Measurements from ENCODE around the gene DVL3. TPM values are rescaled to one million over a fixed set of nuclear protein-coding genes. Genes with fewer than 3 reads are reported as not detected.

The DVL3 gene
- polyA plus RNA-seq, 1 donor (not counting 4 experiments of a cell fraction or from before 2014, with no cell fraction given) = 18.5 TPM

DNA sequence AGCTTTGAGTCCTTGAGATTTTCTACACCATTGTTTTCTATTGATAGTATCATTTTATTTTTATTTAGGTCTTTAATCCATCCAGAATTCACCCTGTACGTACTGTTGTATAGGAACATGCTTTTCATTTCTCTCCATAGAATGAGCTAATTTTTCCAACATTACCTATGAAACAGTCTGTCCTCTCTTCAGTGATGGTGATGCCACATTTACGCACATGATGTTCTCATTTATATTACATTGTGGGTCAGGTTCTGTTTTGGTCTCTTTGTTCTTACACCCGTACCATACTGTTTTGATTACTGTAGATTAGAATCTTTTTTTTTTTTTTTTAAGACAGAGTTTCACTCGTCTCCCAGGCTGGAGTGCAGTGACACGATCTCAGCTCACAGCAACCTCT lies 56.5 kb downstream of the DVL3 start:
- Histone ChIP-seq H3K9me3 (ENCODE audit: control insufficient read depth, low read depth, low read length) (no peaks in the 10 kb centered on the region), H4K20me1 (ENCODE audit: control insufficient read depth, extremely low read depth, insufficient read depth, low read length) (no peaks in the 10 kb centered on the region), H3K9me1 (ENCODE audit: control insufficient read depth, extremely low read depth, insufficient read depth, low read length) (no peaks in the 10 kb centered on the region), H2AFZ (ENCODE audit: control insufficient read depth, low read length) (no peak overlapping the region), H3K4me3 (ENCODE audit: control insufficient read depth in 2 of 3, extremely low read depth in 1 of 3, insufficient read depth in 2 of 3, low read depth in 1 of 3, low read length in 3 of 3) (no peak overlapping the region), H3K27me3 (ENCODE audit: control insufficient read depth, extremely low read depth, insufficient read depth, low read length) (peaks cover under 1% of the 10 kb centered on the region), H3K27ac (ENCODE audit: control insufficient read depth, insufficient read depth, low read length) (no peak overlapping the region), H3K4me1 (ENCODE audit: control insufficient read depth, extremely low read depth, insufficient read depth, low read length) (no peaks in the 10 kb centered on the region), H3K9ac (ENCODE audit: control insufficient read depth, extremely low read depth, insufficient read depth, low read length) (no peak overlapping the region), H3K36me3 (ENCODE audit: control insufficient read depth in 2 of 2, extremely low read depth in 1 of 2, insufficient read depth in 2 of 2, low read length in 2 of 2) (no peaks in the 10 kb centered on the region), H3K4me2 (ENCODE audit: control insufficient read depth, extremely low read depth, insufficient read depth, low read depth, low read length) (no peak overlapping the region), H3K79me2 (ENCODE audit: control insufficient read depth, insufficient read depth, low read length) (no peaks in the 10 kb centered on the region)
- TF ChIP-seq, protein P1, sequence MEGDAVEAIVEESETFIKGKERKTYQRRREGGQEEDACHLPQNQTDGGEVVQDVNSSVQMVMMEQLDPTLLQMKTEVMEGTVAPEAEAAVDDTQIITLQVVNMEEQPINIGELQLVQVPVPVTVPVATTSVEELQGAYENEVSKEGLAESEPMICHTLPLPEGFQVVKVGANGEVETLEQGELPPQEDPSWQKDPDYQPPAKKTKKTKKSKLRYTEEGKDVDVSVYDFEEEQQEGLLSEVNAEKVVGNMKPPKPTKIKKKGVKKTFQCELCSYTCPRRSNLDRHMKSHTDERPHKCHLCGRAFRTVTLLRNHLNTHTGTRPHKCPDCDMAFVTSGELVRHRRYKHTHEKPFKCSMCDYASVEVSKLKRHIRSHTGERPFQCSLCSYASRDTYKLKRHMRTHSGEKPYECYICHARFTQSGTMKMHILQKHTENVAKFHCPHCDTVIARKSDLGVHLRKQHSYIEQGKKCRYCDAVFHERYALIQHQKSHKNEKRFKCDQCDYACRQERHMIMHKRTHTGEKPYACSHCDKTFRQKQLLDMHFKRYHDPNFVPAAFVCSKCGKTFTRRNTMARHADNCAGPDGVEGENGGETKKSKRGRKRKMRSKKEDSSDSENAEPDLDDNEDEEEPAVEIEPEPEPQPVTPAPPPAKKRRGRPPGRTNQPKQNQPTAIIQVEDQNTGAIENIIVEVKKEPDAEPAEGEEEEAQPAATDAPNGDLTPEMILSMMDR (optimal IDR thresholded peaks at IDR 0.05 in 1 of 3, IDR thresholded peaks at IDR 0.05 in 1 of 3, conservative IDR thresholded peaks at IDR 0.05 in 1 of 3; ENCODE audit: extremely low read depth in 1 of 3, insufficient read depth in 2 of 3, low read length in 3 of 3) = no peak
- TF ChIP-seq EZH2 (IDR thresholded peaks at IDR 0.05; ENCODE audit: low read length) = no peak
- FAIRE-seq (no peak), DNase-seq (ENCODE audit: low read depth, low spot score) (no peak)
- dilution Hi-C loops (cut with MboI; ENCODE audit: extremely low pct_ligation_motif_present, low sequenced_read_pairs) = no loop called here

DNA sequence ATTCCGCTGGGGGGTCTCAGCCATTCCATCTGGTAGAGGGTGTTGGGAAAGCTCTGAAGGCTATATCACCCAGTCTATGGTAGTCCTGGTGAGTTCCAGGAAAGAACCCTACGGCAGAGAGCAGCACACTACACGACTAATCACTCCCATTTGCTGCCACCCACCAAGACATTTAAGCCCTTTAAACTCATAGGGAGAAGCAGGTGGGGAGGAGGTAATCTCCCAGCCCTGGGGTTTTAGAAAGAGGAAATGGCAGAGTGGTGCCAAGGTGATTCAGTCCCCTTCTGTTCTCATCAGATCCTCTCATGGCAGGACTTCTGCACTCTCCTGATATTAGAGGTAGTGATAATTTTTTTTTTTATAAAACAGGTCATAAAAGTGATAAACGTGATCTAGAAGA lies 63.6 kb downstream of the DVL3 start:
- dilution Hi-C loops (cut with MboI; ENCODE audit: extremely low pct_ligation_motif_present, low sequenced_read_pairs) = no loop called here
- no peak for FAIRE-seq
- H3K4me3 ChIP-seq (ENCODE audit: control insufficient read depth in 2 of 3, extremely low read depth in 1 of 3, insufficient read depth in 2 of 3, low read depth in 1 of 3, low read length in 3 of 3) = no peak overlapping the region

More for the DNA sequence above, 63.6 kb downstream of the DVL3 start:
- no peaks in the 10 kb centered on the region for H3K36me3 ChIP-seq (ENCODE audit: control insufficient read depth in 2 of 2, extremely low read depth in 1 of 2, insufficient read depth in 2 of 2, low read length in 2 of 2)
- H2AFZ ChIP-seq (ENCODE audit: control insufficient read depth, low read length) = no peak overlapping the region
- no peak for DNase-seq (ENCODE audit: low read depth, low spot score)
- no peak for TF ChIP-seq EZH2 (IDR thresholded peaks at IDR 0.05; ENCODE audit: low read length)
- TF ChIP-seq, protein P1 (optimal IDR thresholded peaks at IDR 0.05 in 1 of 3, IDR thresholded peaks at IDR 0.05 in 1 of 3, conservative IDR thresholded peaks at IDR 0.05 in 1 of 3; ENCODE audit: extremely low read depth in 1 of 3, insufficient read depth in 2 of 3, low read length in 3 of 3) = no peak
- no peak overlapping the region for H3K4me2 ChIP-seq (ENCODE audit: control insufficient read depth, extremely low read depth, insufficient read depth, low read depth, low read length)
- no peaks in the 10 kb centered on the region for H3K27me3 ChIP-seq (ENCODE audit: control insufficient read depth, extremely low read depth, insufficient read depth, low read length)
- H3K79me2 ChIP-seq (ENCODE audit: control insufficient read depth, insufficient read depth, low read length) = no peaks in the 10 kb centered on the region
- H3K9me3 ChIP-seq (ENCODE audit: control insufficient read depth, low read depth, low read length) = no peaks in the 10 kb centered on the region
- H3K4me1 ChIP-seq (ENCODE audit: control insufficient read depth, extremely low read depth, insufficient read depth, low read length) = no peaks in the 10 kb centered on the region
- H3K27ac ChIP-seq (ENCODE audit: control insufficient read depth, insufficient read depth, low read length) = no peak overlapping the region
- H3K9me1 ChIP-seq (ENCODE audit: control insufficient read depth, extremely low read depth, insufficient read depth, low read length) = no peaks in the 10 kb centered on the region
- no peak overlapping the region for H3K9ac ChIP-seq (ENCODE audit: control insufficient read depth, extremely low read depth, insufficient read depth, low read length)
- H4K20me1 ChIP-seq (ENCODE audit: control insufficient read depth, extremely low read depth, insufficient read depth, low read length) = no peaks in the 10 kb centered on the region
